Measurements from ENCODE around the gene KLRC2. TPM values are rescaled to one million over a fixed set of nuclear protein-coding genes. Genes with fewer than 3 reads are reported as not detected.

KLRC2 gene
- total and polyA plus RNA-seq, 12 donors: 0.69 to 3.8 TPM; not detected in 10

DNA sequence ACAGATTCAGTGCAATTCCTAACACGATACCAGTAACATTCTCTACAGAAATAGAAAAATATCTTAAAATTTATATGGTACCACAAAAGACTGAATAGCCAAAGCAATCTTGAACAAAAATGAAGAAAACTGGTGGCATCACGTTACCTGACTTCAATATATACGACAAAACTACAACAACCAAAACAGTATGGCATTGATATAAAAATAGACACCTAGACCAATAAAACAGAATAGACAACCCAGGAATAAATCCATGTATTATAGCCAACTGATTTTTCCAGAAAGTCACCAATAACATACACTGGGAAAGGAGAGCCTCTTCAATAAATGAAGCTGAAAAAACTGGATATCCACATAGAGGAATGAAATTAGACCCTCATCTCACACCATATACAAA, 51.6 kb downstream of the KLRC2 start:
- no peaks in the 10 kb centered on the region for H3K9me3 ChIP-seq (replicated peaks in 1 of 3)
- intact Hi-C loops (cut with DNase I): no loop called here
- no peak for DNase-seq
- TF ChIP-seq CTCF (IDR thresholded peaks at IDR 0.05): no peak
- TF ChIP-seq POLR2A (IDR thresholded peaks at IDR 0.05): no peak
- H3K27me3 ChIP-seq: no peaks in the 10 kb centered on the region
- H3K4me3 ChIP-seq: no peak overlapping the region
- H3K4me1 ChIP-seq (replicated peaks in 1 of 2): no peaks in the 10 kb centered on the region
- no peaks in the 10 kb centered on the region for H3K36me3 ChIP-seq (replicated peaks in 1 of 2)
- 82 to 91% (median 90%) methylated on average over 3 of the region's 3 CpGs for WGBS, 4 donors
- no peak overlapping the region for H3K27ac ChIP-seq

GRCh38 chr12:10381928-10382628, 53.7 kb downstream of the KLRC2 start:
- no peaks in the 10 kb centered on the region for H3K4me1 ChIP-seq (replicated peaks in 1 of 2)
- H3K9me3 ChIP-seq (replicated peaks in 1 of 3): no peaks in the 10 kb centered on the region
- no peak overlapping the region for H3K27ac ChIP-seq
- TF ChIP-seq CTCF (IDR thresholded peaks at IDR 0.05): no peak
- no peak for TF ChIP-seq POLR2A (IDR thresholded peaks at IDR 0.05)
- H3K36me3 ChIP-seq (replicated peaks in 1 of 2): no peaks in the 10 kb centered on the region
- DNase-seq: no peak
- WGBS, 4 donors: 80 to 95% (median 87%) methylated on average over 4 of the region's 4 CpGs
- no peak overlapping the region for H3K4me3 ChIP-seq
- H3K27me3 ChIP-seq: no peaks in the 10 kb centered on the region
- intact Hi-C loops (cut with DNase I): no loop called here

Other genes starting within 250 kb of the KLRC2 start
- gene GABARAPL1, start 223.1 kb downstream of the KLRC2 start, total RNA-seq: 100 to 1,000 TPM in 4 of 9 donors, 10 to 100 TPM in 5; 71.6 to 260 (median 98.4) TPM
- gene GABARAPL1, start 223.1 kb downstream of the KLRC2 start, polyA plus RNA-seq: 100 to 1,000 TPM in 1 of 3 donors, 10 to 100 TPM in 2; 58.2 to 224 (median 58.9) TPM
- gene KLRD1, start 128.1 kb downstream of the KLRC2 start, total RNA-seq: 1 to 10 TPM in 4 of 9 donors, under 1 TPM in 5; 0.12 to 3.1 (median 0.69) TPM
- gene KLRD1, start 128.1 kb downstream of the KLRC2 start, polyA plus RNA-seq: 1 to 10 TPM in 1 of 3 donors, under 1 TPM in 2; 0.10 to 1.1 (median 0.16) TPM
- 1 to 10 TPM in 3 of 9 donors, under 1 TPM in 4, not detected in 2; 0.25 to 5.2 (median 0.90) TPM for gene KLRK1, start 46.0 kb downstream of the KLRC2 start, total RNA-seq
- gene KLRK1, start 46.0 kb downstream of the KLRC2 start, polyA plus RNA-seq: 1 to 10 TPM; 1.5 to 2.4 (median 2.4) TPM
- gene KLRC4, start 26.3 kb downstream of the KLRC2 start, total RNA-seq: not detected
- gene KLRC4, start 26.3 kb downstream of the KLRC2 start, polyA plus RNA-seq: under 1 TPM in 1 of 3 donors, not detected in 2; 0.22 TPM
- under 1 TPM in 1 of 9 donors, not detected in 8; 0.17 TPM for gene KLRC3, start 15.4 kb downstream of the KLRC2 start, total RNA-seq
- gene KLRC3, start 15.4 kb downstream of the KLRC2 start, polyA plus RNA-seq: under 1 TPM in 1 of 3 donors, not detected in 2; 0.26 TPM
- gene KLRC1, start 17.4 kb upstream of the KLRC2 start, total RNA-seq: under 1 TPM in 4 of 9 donors, not detected in 5; 0.14 to 0.47 (median 0.40) TPM
- under 1 TPM in 2 of 3 donors, not detected in 1; 0.11 to 0.20 TPM for gene KLRC1, start 17.4 kb upstream of the KLRC2 start, polyA plus RNA-seq
- gene EIF2S3B, start 69.9 kb upstream of the KLRC2 start, total RNA-seq: 1 to 10 TPM in 2 of 9 donors, under 1 TPM in 6, not detected in 1; 0.25 to 2.6 (median 0.61) TPM
- under 1 TPM; 0.10 to 0.59 (median 0.56) TPM for gene EIF2S3B, start 69.9 kb upstream of the KLRC2 start, polyA plus RNA-seq
- gene MAGOHB, start 177.6 kb upstream of the KLRC2 start, total RNA-seq: 10 to 100 TPM in 8 of 9 donors, 1 to 10 TPM in 1; 4.4 to 23.3 (median 17.5) TPM
- 10 to 100 TPM; 20.7 to 38.7 (median 30.0) TPM for gene MAGOHB, start 177.6 kb upstream of the KLRC2 start, polyA plus RNA-seq
- not detected for gene STYK1, start 238.0 kb upstream of the KLRC2 start, total RNA-seq
- gene STYK1, start 238.0 kb upstream of the KLRC2 start, polyA plus RNA-seq: under 1 TPM; 0.08 to 0.13 (median 0.10) TPM